22Rv1 (cell line): ENCODE measurements around the gene CARD9.

Source experiments
- H3K27ac ChIP-seq: fragments of 450-650 bp; 2 replicates; pipeline ENCODE4 v1.5.1; 2017
- ZFX ChIP-seq: fragments of 450-650 bp; IDR thresholded peaks from 2 replicates; pipeline ENCODE4 v1.6.1; 2017; ENCODE audit warnings: antibody characterized with exemption, borderline replicate concordance
- TF ChIP-seq, protein P1 (sequence below): fragments of 450-650 bp; IDR thresholded peaks from 2 replicates; pipeline ENCODE4 v1.5.1; 2017; ENCODE audit warnings: mild to moderate bottlenecking

The CARD9 gene

DNA sequence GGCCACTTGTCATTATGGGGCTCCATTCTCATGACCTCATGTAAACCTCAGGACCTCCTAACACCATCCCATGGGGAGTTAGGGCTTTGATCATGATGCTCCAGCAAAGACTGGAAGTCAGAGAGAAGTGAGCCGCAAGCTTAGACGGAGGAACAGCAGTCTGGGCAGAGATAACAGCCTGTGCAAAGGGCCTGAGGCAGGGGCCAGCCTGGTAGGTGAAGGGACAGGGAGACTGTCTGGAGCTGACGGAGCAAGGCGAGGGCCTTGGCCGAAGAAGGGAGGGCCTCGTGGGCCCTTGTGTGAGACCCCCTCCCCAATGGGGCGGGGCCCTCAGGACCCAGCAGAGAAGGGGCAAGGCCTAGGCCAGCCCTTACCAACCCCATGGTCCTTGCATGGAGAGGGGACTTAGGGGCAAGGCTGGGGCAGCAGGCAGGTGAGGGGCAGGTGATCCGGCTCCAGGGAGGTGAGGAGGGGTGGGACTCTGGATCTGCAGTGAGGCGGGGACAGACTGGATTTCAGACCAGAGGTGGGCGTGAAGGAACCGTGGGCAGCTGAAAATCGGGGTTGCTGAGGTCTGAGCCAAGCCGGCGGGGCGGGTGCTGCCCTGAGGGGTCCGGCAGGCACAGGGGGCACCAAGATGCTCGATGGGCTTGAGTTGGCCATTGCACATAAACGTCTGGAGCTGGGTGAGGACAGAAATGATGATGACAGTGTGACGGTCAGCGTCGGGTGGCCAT, 28.8 kb downstream of the CARD9 start:
- no peak overlapping the region for H3K27ac ChIP-seq
- TF ChIP-seq, protein P1, sequence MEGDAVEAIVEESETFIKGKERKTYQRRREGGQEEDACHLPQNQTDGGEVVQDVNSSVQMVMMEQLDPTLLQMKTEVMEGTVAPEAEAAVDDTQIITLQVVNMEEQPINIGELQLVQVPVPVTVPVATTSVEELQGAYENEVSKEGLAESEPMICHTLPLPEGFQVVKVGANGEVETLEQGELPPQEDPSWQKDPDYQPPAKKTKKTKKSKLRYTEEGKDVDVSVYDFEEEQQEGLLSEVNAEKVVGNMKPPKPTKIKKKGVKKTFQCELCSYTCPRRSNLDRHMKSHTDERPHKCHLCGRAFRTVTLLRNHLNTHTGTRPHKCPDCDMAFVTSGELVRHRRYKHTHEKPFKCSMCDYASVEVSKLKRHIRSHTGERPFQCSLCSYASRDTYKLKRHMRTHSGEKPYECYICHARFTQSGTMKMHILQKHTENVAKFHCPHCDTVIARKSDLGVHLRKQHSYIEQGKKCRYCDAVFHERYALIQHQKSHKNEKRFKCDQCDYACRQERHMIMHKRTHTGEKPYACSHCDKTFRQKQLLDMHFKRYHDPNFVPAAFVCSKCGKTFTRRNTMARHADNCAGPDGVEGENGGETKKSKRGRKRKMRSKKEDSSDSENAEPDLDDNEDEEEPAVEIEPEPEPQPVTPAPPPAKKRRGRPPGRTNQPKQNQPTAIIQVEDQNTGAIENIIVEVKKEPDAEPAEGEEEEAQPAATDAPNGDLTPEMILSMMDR, result no peak
- no peak for TF ChIP-seq ZFX

DNA sequence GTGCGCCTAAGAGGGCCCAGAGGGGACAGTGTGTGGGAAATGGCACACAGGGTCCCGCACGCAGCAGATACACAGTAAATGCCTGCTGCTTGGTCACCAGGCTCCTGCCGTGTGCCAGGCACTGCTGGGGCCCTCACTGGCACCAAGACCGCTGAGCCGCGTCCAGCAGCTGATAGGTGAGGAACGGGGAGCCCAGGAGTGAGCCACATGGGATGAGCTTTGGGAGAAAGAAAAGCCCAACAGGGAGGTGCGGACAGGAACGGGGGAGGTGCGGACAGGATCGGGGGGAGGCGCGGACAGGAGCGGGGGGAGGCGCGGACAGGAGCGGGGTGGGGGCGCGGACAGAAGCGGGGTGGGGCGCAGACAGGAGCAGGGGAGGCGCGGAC, 29.6 kb downstream of the CARD9 start:
- H3K27ac ChIP-seq, result no peak overlapping the region
- TF ChIP-seq ZFX, result no peak
- TF ChIP-seq, protein P1, result no peak

DNA sequence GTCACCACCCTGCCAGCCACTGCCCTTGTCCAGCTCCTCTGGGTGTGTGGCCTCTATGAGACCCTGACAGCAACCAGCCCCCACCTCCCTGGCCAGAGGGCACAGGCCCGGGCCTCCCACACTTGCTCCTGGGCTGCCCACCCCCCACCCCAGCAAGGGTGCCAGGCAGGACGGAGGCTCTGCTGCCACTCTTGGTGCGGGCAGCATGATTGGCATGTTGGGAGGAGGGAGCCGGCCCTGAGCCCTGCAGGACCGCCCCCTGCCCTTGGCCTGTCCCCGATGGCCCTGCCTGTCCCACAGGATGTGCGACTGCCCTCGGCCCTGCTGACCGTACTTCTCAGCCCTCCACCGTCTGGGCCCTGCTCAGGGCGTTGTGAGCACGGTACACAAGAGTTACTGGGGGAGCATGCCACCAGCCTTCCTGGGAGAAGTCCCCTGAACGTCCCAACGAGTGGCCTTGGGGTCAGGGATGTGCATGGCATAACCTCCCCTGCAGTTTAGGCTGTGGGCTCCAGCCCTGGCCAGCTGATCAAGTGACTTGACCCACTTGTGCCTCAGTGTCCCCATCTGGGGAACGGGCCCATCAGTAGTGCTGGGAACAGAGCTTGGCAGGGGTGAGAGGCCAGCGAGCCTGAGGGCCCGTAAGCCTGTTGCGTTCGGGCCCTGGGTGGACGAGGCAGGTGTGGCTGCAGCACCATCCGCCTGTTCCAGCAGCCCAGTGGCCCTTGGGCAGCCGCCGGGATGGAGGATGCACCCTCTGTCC, 30.2 kb downstream of the CARD9 start:
- TF ChIP-seq, protein P1, result 0 out of 2 replicates have a peak, but pooled peaks have one; percentile 1
- TF ChIP-seq ZFX, result no peak
- peak overlapping the region; percentile 58 for H3K27ac ChIP-seq

DNA sequence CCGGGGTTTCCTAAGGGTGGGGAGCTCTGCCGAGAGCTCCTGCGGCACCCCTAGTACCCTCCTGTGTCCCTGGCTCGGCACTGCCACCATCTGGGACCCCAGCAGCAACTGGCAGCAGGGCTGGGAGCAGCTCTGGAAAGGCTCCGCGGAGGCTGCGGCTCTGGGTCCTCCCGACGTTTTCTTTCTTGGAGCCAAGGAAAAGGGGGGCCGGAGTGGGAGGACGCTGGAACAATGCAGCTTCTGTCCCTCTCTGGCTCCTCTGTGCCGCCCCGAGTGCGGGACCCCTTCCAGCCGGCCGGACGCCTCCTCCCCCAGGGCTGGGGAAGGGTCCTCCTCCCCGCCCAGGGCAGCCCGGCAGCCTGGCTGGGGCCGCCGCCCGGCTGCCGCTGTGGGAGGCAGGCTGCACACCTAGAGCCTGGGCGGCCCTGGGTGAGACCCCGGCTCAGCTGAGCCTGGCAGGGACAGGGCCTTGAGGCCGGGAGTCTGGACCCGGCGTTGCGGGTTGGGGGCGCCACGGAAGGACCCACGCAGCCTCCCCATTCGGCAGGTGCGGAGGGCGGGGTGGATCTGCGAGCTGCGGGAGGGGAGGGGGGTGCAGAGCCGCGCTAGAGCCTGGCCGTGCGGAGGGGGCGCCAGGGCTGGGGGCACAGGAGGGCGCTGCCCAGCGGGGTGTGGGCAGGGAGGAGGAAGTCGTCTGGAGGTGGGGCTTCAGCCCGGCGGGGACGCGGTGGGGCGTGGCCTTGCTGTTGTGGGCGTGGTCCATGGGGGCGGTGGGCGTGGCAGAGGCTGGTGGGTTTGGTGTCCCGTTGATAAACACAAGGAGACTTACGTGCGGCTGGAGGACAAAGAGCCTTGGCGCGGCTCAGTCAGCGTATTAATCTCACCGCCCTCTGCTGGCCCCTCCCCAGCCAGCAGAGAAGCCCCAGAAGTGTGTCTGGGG, 31.0 kb downstream of the CARD9 start:
- TF ChIP-seq, protein P1, result 0 out of 2 replicates have a peak, but pooled peaks have one; percentile 9
- TF ChIP-seq ZFX, result no peak
- H3K27ac ChIP-seq, result peak overlapping the region; percentile 58

DNA sequence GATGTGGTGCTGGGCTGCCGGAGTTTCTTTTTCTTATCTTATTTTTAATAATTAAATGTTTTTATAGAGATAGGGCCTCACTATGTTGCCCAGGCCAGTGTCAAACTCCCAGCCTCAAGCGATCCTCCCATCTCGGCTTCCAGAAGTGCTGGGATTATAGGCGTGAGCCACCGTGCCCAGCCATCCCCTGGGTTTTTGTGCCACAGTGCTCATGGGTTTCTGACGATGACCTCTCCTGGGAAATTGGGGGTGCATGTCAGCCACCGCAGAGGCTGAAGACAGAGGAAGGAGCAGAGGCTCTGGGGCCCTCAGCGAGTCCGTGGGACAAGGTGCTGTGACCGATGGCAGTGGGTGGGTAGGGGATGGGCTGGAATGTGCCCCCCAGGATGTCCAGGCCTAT, 31.7 kb downstream of the CARD9 start:
- no peak overlapping the region for H3K27ac ChIP-seq
- TF ChIP-seq, protein P1, result no peak
- no peak for TF ChIP-seq ZFX

DNA sequence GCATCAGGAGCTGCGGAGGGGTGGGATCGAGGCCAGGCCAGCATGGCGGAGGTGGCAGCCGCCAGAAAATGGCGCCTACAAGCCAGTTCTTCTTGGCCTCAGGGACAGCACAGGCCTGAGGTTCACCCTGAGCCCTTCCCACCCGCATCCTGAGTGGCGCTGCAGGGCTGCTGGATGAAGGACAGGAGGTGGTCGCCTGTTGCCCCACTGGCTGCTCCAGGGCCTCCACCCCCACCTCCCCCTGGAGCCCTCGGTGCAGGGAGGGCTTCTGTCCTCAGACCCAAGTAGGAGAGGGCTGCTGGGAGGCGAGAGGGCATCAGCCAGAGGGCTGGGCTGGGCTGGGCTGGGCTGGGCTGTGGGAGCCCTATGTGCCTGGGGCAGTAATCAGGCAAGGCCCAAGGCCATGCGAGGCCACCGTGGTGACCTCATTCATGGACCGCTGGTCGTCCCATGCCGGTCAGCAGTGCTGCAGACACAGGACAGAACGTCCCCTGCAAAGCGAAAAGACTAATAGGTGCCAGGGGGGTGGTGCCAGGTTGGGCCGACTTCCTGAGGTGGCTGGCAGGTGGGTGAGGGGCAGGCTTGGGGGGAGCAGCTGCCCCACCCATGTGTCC, 32.3 kb downstream of the CARD9 start:
- TF ChIP-seq, protein P1, result no peak
- no peak for TF ChIP-seq ZFX

More for the DNA sequence above, 32.3 kb downstream of the CARD9 start:
- H3K27ac ChIP-seq, result no peak overlapping the region
